HS-5 (cell line): ENCODE measurements around the gene CTNNA1.
"Not testable (repeated sequence)": the region's sequence is repeated elsewhere in the genome, so short reads cannot be mapped to it uniquely, and the experiment has no call there.

ENCODE experiments used
- DNase-seq: peaks from one replicate; pipeline ENCODE4 v3.0.0-alpha.2; 2012; ENCODE audit warnings: low read depth

The CTNNA1 gene

DNA sequence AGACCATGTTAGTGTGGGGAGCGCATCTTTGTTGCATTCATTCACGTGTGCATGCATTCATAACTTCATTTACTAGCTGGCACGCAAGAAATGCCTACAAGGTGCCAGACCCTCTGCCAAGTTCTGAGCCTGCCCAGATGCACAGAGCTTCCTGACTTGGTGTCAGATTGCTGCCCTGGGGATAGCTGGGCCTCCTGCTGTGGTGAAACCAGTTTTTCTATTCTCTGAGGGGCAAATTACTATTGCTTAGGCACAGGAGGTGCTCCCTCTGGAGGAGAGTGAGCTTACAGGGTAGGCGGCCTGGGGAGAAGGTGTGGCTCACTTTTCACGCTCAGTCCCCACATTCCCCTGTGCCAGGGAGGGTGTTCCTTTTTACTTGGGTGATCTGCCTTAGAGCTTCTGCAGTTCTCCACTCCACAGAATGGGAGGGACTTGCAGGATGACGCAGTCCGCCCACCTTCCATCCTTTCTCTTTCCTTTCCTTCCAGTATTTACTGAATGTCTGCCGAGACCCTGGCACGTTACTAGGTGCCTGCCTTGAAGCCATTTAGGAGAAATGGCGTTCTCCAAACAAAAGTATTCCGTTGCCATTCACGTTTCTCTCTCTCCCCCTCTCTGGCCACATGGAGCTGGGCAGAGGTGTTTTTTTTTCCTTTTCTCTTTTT lies 27.9 kb upstream of the CTNNA1 start:
- DNase-seq = no peak

DNA sequence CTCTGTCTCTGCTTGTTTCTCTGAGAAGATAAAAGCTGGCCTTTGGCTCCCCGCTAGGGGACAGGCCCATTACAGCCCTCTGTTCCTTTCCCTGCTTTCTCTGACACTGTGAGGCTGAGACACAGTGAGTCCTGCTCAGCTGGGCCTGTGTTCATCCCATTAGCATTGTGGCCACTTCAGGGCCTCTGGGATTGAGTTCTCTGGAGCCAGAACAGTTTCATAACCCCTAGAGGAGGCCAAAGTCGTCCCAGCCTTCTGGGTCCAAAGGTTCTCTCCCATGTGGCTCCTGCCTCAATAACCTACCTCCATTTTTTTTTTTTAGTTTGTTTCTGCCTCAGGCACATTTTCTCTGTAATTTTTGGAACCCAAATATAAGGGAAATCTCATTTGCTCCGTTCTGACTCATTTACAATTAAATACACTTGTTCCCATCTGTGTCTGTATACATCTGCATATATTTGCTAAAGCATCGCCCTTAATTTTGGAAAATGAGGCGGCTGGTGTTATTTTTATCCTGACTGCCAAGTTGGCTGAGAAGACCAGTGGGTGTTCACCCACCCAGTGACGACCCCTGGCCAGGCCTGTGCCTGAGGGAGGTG lies 27.3 kb upstream of the CTNNA1 start:
- no peak for DNase-seq

GRCh38 chr5:138726848-138727247 lies 26.4 kb upstream of the CTNNA1 start:
- no peak for DNase-seq

DNA sequence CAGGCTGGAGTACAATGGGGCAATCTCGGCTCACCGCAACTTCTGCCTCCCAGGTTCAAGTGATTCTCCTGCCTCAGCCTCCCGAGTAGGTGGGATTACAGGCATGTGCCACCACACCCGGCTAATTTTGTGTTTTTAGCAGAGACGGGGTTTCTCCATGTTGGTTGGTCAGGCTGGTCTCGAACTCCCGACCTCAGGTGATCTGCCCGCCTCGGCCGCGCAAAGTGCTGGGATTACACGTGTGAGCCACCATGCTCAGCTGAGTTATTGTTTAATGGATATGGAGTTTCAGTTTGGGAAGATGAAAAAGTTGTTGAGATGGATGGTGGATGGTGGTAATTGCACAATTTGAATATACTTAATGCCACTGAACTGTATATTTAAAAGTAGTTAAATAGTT lies 22.7 kb upstream of the CTNNA1 start:
- not testable (repeated sequence) for DNase-seq

GRCh38 chr5:138732466-138732865 lies 20.8 kb upstream of the CTNNA1 start:
- no peak for DNase-seq

DNA sequence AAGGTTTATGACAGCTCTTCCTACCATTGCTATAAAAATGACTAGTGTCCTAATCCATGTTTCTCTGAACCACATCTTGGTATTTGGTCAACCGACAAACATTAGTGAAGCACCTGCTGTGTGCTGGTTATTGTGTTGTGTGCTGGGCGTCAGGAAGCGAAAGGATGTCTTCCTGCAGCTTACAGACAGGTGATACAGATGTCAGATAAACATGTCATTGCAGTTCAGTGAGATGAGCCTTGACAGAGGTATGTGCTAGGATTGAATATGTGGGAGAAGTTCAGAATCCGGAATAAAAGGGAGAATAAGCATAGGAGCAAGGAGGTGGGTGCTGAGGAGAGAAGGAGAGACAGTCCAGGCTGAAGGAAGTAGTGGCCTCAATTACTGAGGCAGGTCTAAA lies 20.3 kb upstream of the CTNNA1 start:
- no peak for DNase-seq

DNA sequence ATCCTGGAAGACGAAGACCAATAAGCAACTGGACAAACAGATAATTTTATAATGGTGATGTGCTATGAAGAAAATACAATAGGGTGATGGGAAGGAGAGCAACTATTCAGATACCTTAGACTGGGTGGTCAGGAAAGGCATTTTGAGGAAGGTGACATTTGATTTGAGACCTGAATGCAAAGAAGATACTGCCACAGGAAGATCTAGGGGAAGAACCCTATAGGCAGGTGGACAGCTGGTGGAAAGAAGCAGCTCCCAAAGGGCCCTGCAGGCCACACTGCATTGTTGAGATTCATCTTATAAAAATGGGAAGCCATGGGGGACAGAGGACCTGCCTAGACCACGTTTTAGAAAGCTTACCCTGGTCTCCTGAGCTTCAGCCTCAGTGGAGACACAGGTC lies 19.7 kb upstream of the CTNNA1 start:
- no peak for DNase-seq

DNA sequence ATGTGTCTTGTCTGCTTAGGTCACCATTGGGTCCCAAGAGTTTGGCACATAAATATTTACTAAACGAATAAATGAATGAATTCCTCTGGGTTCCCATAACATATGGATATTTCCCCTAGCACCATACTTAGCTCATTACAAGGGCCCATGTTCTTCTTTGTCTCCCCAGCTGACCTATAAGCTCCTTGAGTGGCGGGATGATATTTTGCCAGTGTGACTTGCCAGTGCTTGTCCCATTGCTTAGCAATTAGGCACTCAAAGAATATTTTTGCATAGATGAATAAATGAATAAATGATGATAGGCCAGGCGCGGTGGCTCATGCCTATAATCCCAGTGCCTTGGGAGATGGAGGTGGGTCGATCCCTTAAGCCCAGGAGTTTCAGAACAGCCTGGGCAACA lies 16.9 kb upstream of the CTNNA1 start:
- no peak for DNase-seq

GRCh38 chr5:138737494-138738265 lies 15.5 kb upstream of the CTNNA1 start:
- DNase-seq = no peak

- no peak for DNase-seq
Observed at GRCh38 chr5:138738399-138738798, 14.8 kb upstream of the CTNNA1 start.

- DNase-seq = no peak
Observed at GRCh38 chr5:138739938-138740337, 13.3 kb upstream of the CTNNA1 start.

DNA sequence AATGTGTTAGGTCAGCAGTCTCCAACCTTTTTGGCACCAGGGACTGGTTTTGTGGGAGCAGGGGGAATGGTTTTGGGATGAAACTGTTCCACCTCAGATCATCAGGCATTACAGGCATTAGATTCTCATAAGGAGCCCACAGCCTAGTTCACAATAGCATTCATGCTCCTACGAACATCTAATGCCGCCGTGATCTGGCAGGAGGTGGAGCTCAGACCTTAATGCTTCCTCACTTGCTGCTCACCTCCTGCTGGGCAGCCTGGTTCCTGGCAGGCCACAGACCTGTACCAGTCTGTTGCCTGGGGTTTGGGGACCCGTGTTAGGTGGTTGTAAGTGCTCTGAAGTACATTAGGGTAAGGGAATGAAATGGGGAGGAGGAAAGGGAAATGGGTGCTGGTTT lies 9.7 kb upstream of the CTNNA1 start:
- no peak for DNase-seq

DNA sequence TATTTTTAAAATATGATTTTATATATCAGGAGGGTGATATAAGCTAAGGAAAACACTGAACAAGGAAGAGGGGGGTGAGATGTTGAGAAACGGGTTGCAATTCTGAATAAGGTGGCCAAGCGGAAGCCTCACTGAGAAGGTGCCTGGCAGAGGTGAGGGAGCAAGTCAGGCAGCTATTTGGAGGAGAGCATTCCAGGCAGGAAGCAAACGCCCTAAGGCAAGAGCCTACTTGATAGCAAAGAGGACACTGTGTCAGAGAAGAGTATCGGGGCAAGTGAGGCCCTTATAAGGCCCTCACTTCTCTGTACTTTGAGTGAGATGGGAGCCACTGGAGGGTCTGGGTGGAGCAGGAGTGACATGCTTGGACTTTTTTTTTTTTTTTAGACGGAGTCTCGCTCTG lies 8.0 kb upstream of the CTNNA1 start:
- no peak for DNase-seq

- no peak for DNase-seq
Observed at GRCh38 chr5:138748630-138749081, 4.6 kb upstream of the CTNNA1 start.

- DNase-seq = not testable (repeated sequence)
Observed at GRCh38 chr5:138751344-138751743, 1.9 kb upstream of the CTNNA1 start.

GRCh38 chr5:138752341-138752950 lies 779 bp upstream of the CTNNA1 start:
- no peak for DNase-seq

DNA sequence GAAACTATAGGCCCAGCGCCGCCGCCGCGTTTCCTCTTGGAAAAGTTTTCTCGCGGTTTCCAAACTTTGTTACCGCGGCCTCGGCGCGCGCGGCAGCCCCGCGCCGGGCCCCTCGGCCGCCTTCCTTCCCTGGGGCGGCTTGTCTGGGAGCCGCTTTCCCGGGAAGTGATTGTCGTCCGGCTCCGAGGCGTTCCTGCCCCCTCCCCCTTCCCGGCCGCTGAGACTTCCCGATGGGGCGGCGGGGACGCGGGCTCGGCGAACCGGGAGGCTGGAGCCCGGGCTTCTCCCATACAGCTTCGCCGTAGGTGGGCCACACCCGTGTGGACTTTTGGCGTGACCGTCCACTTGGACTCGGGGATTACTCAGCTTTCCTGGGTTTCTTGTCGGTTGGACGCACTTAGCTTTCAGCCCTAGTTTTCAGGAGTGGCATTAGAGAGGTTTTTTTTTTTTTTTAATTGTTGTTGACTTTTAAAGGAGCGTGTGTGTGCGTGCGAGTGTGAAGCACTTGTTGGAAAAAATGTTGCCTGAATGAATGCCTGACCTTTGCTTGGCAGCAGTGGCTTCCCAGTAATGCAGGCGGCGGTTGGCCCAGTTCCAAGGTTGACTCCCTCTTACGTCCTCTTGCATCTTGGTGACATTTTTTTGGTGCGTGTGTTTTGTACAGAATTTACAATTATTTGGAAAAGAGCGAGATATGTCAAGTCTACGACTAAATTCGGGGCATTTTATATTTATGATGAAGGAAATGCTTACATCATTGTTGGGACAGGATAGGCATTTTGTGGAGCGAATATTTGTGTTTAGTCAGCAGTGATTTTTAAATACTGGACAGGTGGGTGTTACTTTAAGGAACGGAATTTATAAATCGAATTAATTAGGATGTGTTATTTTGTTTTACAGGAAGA lies 821 bp downstream of the CTNNA1 start:
- peak; percentile 67 for DNase-seq

- no peak for DNase-seq
Observed at GRCh38 chr5:138754699-138755057, 1.5 kb downstream of the CTNNA1 start.

DNA sequence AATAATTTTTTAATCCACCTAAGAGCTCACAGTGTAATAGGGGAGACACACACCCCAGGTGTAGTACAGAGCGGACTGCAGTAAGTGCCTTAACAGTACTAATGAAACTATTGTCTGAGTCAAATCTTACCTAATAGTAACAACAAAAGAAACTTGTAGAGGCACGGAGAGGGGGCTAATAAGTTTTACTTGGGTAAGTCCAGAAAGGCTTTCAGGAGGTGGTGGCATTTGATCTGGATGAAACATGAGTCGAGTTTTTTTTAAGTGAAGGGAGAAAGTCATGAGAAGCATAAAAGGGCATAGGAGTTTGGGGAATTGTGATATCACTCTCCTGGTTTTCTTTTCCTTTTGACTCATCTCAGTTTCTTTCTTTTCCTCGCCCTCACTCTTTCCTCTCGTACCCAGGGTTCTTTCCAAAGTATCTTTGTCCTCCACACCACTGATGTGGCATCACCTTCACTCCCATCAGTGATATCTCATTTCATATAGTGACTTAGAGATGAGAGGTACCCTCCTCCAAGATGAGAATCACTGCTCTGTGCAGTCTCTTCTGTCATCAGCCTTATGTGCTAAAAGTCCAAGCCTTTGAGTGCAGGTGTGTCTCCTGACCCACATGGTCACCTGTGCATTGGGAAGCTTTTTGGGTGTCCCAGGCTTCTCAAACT lies 2.0 kb downstream of the CTNNA1 start:
- DNase-seq = no peak

- no peak for DNase-seq
Observed at GRCh38 chr5:138757061-138757776, 4.0 kb downstream of the CTNNA1 start.
